ENCODE data around the gene SGPL1. TPM values are rescaled to one million over a fixed set of nuclear protein-coding genes. Genes with fewer than 3 reads are reported as not detected.

The SGPL1 gene
- total and polyA plus RNA-seq, 2 of the 8 experiments (the other 6 are each of a cell fraction or from before 2014, with no cell fraction given) = 20.5 to 51.6 TPM

DNA sequence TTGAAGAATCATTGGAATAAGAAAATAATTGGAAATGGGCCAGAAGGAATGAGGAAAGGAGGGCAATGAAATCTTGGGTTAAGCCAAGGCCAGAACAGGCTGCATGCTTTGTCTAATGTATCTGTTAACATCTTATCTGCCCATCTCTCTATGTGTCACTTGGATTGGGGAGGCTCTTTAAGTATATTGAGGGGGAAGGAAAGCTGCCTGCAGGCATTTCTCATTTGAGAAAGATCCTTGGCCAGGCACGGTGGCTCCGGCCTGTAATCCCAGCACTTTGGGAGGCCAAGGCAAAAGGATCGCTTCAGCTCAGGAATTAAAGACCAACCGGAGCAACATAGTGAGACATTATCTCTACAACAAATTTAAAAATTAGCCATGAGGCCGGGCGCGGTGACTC is 58.3 kb downstream of the SGPL1 start:
- H3K23ac ChIP-seq (ENCODE audit: insufficient read length) = no peak overlapping the region
- H4K5ac ChIP-seq (ENCODE audit: insufficient read length, low read depth, low read length) = no peak overlapping the region
- H2BK12ac ChIP-seq (ENCODE audit: low read depth, low read length) = no peak overlapping the region
- H3K18ac ChIP-seq (ENCODE audit: extremely low read depth, low read length) = no peak overlapping the region
- no peak overlapping the region for H3K4me3 ChIP-seq (ENCODE audit: extremely low read depth in 1 of 4, insufficient read depth in 2 of 4, low read depth in 3 of 4, low read length in 4 of 4)
- H3K4ac ChIP-seq (replicated peaks; ENCODE audit: insufficient read length, low read depth, low read length) = no peak overlapping the region
- H2BK20ac ChIP-seq (ENCODE audit: low read length) = no peak overlapping the region
- POLR2A ChIA-PET (ENCODE audit: partially characterized antibody) = interaction anchor here (1.6 to 2.2 kb wide), 2 partner anchors 10 to 13 kb away, joined by 4 to 6 read pairs; no protein-coding TSS in a partner anchor
- H2AK5ac ChIP-seq (ENCODE audit: low read depth, low read length) = no peak overlapping the region
- H4K20me1 ChIP-seq (replicated peaks in 1 of 2; ENCODE audit: control insufficient read depth in 1 of 2, insufficient read depth in 2 of 2, low read length in 2 of 2) = peaks cover 2 to 5% of the 10 kb centered on the region in 2 experiments
- no peak overlapping the region for H2BK120ac ChIP-seq (replicated peaks; ENCODE audit: low read depth, low read length)
- peaks cover 8 to 63% (median 38%) of the 10 kb centered on the region in 4 experiments for H3K36me3 ChIP-seq (ENCODE audit: control insufficient read depth in 2 of 4, insufficient read depth in 4 of 4, low read length in 3 of 4)
- no peaks in the 10 kb centered on the region for H3K9me3 ChIP-seq (ENCODE audit: insufficient read depth in 2 of 2, low read depth in 1 of 2, low read length in 1 of 2)
- H2BK15ac ChIP-seq (ENCODE audit: low read length) = no peak overlapping the region
- H3K4me1 ChIP-seq (replicated peaks in 1 of 4; ENCODE audit: control insufficient read depth in 3 of 4, insufficient read depth in 4 of 4, low read length in 3 of 4) = peaks cover 0 to 7% (median 2%) of the 10 kb centered on the region in 4 experiments; a peak in 3 of 7 replicates
- H2AFZ ChIP-seq (ENCODE audit: low read length) = no peak overlapping the region
- no peak overlapping the region for H3K9ac ChIP-seq (replicated peaks in 1 of 4; ENCODE audit: extremely low read depth in 1 of 4, low read depth in 3 of 4, low read length in 3 of 4)
- no peak for TF ChIP-seq JUND (IDR thresholded peaks at IDR 0.05; ENCODE audit: low read length)
- TF ChIP-seq CHD1 (IDR thresholded peaks at IDR 0.05; ENCODE audit: low read depth, low read length) = no peak
- TF ChIP-seq SP1 (IDR thresholded peaks at IDR 0.05; ENCODE audit: low read depth, low read length) = no peak
- TF ChIP-seq, protein P1, sequence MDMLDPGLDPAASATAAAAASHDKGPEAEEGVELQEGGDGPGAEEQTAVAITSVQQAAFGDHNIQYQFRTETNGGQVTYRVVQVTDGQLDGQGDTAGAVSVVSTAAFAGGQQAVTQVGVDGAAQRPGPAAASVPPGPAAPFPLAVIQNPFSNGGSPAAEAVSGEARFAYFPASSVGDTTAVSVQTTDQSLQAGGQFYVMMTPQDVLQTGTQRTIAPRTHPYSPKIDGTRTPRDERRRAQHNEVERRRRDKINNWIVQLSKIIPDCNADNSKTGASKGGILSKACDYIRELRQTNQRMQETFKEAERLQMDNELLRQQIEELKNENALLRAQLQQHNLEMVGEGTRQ (IDR thresholded peaks at IDR 0.05; ENCODE audit: low read length) = no peak
- TF ChIP-seq SUZ12 (IDR thresholded peaks at IDR 0.05; ENCODE audit: low read length) = no peak
- TF ChIP-seq NRF1 (IDR thresholded peaks at IDR 0.05; ENCODE audit: low read depth, low read length) = no peak
- no peak for TF ChIP-seq SP2 (IDR thresholded peaks at IDR 0.05; ENCODE audit: low read length)
- no peak for TF ChIP-seq CBX8 (IDR thresholded peaks at IDR 0.05; ENCODE audit: borderline replicate concordance, low read depth, low read length)
- no peak for TF ChIP-seq BRCA1 (IDR thresholded peaks at IDR 0.05; ENCODE audit: low read depth, low read length)
- no peak for TF ChIP-seq KDM5A (IDR thresholded peaks at IDR 0.05; ENCODE audit: low read length)
- TF ChIP-seq ASH2L (IDR thresholded peaks at IDR 0.05; ENCODE audit: low read length) = no peak
- H4K91ac ChIP-seq (replicated peaks; ENCODE audit: insufficient read length, low read length) = no peak overlapping the region
- FAIRE-seq (no peak), DNase-seq (ENCODE audit: low read depth in 1 of 2, low spot score in 2 of 2) (no peak)
- no peak overlapping the region for H3K27ac ChIP-seq (ENCODE audit: low read depth, low read length)
- H3K27me3 ChIP-seq (replicated peaks in 1 of 4; ENCODE audit: control insufficient read depth in 3 of 4, extremely low read depth in 1 of 4, insufficient read depth in 3 of 4, low read length in 3 of 4) = no peaks in the 10 kb centered on the region
- no peak overlapping the region for H3K56ac ChIP-seq (replicated peaks; ENCODE audit: insufficient read length, low read depth, low read length)
- no peak overlapping the region for H4K8ac ChIP-seq (ENCODE audit: extremely low read depth, insufficient read depth, low read length)
- H3K79me1 ChIP-seq (ENCODE audit: low read depth, low read length) = no peaks in the 10 kb centered on the region; the same call in 1 of the 2 replicates
- no peaks in the 10 kb centered on the region for H3K23me2 ChIP-seq (ENCODE audit: low read depth, low read length)
- no peaks in the 10 kb centered on the region for H3K79me2 ChIP-seq (ENCODE audit: control insufficient read depth in 1 of 2, insufficient read depth in 2 of 2, low read length in 2 of 2)
- H2BK5ac ChIP-seq (ENCODE audit: low read depth, low read length) = no peak overlapping the region
- H3K14ac ChIP-seq (ENCODE audit: insufficient read length) = no peak overlapping the region
- CTCF ChIA-PET (ENCODE audit: partially characterized antibody) = no interaction called here
- 82% methylated on average over 7 of the region's 7 CpGs; no CpG with 5 or more reads in 1 of the 2 experiments for WGBS, 2 experiments (ENCODE audit: extremely low coverage in 1 of 2, insufficient coverage in 1 of 2, insufficient read length in 1 of 2, insufficient replicate concordance in 2 of 2, low coverage in 1 of 2, low lambda C conversion rate in 2 of 2, missing lambda C conversion rate in 1 of 2)
- H3K4me2 ChIP-seq (ENCODE audit: insufficient read depth in 1 of 2, low read depth in 2 of 2, low read length in 2 of 2) = no peak overlapping the region
